NCI-H187 treated with DMSO at 0.1 percent for 48 hours (cell line): ENCODE results near the gene ZNF485.
"Not testable (repeated sequence)": the region's sequence is repeated elsewhere in the genome, so short reads cannot be mapped to it uniquely, and the experiment has no call there.

ENCODE experiments used
- DNase-seq: peaks from one replicate; lab custom pipeline; 2025; lab: John Stamatoyannopoulos, UW

Gene ZNF485

DNA sequence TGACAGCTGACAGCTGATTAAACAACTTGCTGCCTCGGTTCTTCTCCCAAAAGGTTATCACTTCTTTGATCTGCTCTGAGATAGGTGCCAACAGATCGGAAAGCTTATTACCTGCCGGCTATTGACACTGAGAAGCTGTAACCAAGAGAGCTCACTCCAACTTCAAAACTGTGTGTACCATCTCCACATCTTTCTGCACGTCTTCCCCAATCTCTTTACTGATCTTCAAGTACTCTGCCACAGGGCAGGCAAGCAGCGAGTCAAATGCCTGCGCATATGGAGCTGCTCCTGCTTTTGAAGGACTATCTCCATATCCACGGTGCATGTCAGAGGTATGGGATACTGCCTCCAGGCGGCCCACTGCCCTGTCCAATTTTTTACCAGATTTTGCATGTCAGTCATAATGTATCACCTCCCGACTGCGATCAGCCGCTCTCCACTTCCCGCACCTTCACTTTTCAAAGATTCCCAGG lies 352 bp upstream of the ZNF485 start:
- DNase-seq: no peak

DNA sequence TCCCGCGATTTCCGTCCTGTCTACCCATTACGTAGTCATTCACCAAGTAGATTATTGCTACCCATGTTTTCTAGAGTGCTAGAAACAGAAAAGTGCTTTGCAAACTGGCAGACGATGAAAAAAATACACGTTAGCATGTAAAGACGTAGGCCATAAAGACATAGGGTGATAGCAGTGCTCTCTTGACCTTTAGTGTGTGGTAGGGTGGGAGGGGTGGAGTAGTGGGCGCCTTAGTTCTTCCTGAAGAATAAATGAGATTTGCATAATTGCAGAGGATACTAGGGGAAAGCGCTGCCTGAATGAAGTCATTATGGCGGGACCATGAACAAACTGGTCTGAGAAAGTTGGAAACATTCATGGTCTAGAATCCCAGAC lies 948 bp downstream of the ZNF485 start:
- DNase-seq: no peak

DNA sequence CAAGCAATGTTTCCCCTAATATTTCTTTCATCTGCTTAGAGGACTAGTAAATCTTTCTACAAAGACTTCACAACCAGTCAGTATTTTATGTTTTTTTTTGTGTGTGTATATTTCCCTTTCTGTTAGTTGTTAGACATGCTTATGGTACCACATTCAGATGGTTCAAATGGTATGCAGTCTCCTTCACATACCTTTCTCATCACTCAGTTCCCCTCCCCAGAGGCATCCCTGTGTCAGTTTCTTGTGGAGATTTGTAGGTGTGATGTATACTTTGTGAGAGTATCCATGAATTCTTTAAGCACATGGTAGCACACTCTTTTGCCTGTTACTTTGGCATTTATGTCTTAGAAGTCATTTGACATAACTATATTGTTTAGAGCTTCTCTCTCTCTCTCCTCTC lies 4.4 kb downstream of the ZNF485 start:
- no peak for DNase-seq

DNA sequence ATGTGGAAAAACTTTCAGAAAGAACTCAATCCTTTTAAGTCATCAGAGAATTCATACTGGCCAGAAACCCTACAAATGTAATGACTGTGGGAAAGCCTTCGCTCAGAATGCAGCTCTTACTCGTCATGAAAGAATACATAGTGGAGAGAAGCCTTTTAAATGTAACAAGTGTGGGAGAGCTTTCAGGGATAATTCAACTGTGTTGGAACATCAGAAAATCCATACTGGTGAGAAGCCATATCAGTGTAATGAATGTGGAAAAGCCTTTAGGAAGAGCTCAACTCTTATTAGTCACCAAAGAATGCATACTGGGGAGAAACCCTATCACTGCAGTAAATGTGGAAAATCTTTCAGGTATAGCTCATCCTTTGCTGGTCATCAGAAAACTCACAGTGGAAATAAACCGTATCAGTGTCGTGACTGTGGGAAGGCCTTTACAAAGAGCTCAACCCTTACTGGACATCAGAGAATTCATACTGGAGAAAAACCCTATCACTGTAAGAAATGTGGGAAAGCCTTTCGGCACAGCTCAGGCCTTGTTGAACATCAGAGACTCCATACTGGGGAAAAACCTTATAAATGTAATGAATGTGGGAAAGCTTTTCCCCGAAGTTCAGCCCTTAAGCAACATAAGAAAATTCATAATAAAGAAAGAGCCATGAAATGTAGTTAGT lies 10.6 kb downstream of the ZNF485 start:
- DNase-seq: no peak

DNA sequence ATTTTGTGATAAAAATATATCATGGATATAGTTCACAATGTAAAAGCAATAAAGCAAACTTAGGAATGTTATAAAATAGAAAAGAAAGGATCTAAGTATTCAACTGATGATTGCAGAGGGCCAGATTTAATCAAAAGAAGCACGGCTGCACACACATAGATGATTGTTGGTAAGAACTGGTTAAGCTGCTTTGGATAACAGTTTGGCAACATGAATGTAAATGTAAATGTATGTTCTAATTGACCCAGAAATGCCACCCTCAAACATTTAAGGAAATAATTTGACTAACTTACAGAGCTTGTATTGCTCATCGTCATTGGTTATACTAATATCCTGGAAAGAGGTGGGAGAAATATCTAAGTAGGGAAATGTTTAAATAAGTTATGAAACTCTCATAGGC lies 13.1 kb downstream of the ZNF485 start:
- DNase-seq: no peak

DNA sequence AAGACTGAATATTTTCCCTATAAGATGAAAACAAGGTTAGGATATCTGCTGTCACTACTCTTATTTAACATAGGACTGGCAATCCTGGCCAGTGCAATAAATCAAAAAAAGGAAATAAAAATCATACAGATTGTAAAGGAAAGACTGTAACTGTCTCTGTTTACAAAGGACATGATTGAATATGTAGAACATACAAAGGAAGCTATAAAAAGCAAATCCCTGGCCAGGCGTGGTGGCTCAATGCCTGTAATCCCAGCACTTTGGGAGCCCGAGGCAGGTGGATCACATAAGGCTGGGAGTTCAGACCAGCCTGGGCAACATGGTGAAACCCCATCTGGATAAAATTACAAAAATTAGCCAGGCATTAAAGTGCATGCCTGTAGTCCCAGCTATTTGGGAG lies 15.8 kb downstream of the ZNF485 start:
- no peak for DNase-seq

DNA sequence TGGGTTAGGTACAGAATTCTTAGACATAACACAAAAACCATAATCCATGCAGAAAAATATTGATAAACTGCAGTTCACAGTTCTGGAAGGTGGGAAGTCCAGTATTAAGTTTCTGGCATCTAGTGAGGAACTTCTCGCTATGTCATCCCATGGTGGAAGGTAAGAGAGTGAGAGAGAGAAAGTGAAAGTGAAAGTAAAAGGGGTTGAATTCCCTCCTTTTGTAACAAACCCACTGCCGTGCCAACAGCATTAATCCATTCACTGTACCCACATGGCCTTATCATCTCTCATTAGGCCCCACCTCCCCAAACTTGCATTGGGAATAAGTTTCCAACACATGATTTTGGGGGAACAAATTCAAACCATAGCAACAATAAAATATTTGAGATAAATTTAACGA lies 17.1 kb downstream of the ZNF485 start:
- DNase-seq: no peak

DNA sequence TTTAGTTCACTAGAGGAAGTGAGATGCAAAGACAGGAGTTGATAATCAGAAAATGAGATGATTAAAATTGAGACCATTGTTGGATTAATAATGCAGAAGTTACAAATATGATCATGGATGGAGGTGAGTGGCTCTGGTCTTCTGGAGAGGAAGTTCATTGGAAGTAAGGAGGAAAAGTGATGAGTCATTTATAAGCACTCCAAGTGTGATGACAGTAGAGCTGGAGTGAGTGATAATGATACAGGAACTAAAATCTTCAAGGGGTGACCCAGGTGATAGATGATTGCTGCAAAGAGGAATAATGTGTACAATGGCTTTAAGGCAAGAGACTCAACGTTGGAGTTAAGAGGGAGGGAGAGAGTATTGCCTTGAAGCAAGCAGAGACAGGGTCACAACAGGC lies 21.7 kb downstream of the ZNF485 start:
- DNase-seq: no peak

DNA sequence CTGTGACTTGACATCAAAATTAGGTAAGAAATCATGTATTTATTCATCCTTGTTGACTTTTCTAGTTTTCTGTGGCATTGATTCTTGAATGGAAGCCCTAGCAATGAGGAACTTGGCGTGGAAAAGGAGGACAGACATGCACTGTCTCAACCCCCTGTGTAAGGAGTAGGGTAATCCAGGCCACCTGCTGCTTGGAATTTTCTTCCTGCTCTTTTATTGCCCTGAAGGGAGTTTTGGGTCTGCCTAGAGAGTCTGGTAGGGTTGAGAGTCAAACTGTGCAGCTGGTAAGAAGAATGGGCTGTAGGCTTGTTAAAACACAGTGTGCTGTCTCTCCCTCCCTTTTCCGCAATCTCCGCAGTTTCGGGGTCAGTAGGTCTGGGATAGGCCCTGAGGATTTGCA lies 22.7 kb downstream of the ZNF485 start:
- no peak for DNase-seq

DNA sequence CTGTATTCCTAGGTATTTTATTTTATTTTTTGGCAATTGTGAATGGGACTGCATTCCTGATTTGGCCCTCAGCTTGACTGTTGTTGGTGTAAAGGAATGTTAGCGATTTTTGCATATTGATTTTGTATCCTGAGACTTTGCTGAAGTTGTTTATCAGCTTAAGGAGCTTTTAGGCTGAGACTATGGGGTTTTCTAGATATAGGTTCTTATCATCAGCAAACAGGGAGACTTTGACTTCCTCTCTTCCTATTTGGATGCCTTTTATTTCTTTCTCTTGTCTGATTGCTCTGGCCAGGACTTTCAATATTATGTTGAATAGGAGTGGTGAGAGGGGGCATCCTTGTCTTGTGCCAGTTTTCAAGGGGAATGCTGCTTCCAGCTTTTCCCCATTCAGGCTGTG lies 29.6 kb downstream of the ZNF485 start:
- DNase-seq: not testable (repeated sequence)

DNA sequence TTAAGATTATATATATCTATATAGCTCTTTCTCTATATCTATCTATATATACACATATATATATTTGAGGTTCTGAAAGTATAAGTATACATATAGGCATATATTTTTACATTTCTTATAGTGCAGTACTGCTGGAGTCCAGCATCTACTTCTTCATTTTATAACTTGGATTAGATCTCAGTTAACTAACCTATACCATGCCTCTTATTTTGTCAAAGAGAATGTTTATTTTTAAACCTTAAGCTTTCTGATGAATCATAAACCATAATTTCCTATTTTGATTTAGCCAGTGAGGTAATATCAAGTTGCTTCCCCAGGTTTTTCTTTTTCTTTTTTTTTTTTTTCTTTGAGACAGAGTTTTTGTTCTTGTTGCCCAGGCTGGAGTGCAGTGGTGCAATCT lies 34.4 kb downstream of the ZNF485 start:
- no peak for DNase-seq

DNA sequence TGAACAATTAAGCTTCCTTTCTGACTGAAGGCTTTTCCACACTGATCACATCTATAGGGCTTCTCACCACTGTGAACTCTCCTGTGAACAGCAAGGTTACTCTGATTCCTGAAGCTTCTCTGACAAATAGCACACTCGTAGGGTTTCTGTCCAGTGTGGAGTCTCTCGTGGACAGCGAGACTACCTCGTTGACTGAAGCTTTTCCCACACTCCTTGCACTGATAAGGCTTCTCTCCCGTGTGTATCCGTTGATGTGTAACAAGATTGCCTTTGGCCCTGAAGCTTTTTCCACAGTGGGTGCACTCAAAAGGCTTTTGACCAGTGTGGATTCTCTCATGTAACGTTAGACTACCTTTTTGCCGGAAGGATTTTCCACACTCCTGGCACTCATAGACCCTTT lies 38.0 kb downstream of the ZNF485 start:
- DNase-seq: no peak

DNA sequence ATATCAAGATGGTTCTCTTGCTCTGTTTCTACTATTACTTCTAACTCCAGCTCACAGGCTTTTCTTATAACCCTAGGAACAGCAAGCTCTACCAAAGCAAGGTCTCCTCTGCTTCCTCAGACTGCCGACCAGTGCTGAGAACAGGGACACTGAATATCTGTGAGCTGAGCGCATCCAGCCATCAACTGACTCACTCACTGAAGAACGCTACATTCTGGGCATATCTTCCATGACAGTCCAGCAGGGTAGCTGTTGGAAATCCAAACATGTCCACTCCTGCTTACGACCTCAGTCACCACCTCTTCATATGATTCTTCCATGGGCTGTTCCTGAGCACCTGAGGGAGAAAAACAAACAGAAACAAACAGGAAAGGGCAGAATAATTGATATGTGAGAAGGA lies 39.6 kb downstream of the ZNF485 start:
- no peak for DNase-seq

DNA sequence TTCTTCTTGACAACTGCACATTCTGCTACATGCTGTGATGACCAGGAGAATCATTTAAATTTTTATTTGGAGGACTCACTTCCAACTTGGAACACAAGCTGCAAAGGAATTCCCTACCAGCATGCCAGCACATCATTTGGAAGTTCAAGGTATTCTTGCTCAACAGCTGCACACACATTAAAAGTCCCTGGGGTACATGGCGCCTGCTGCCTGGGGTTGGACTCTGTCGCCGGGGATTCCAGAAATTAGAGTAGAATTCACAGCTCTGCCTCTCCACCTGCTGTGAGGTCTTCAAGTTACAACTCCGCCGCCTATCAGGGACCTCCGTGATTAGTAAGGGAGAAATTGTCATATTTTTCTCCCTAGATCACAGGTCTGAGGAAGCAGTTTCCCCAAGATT lies 41.3 kb downstream of the ZNF485 start:
- DNase-seq: no peak

DNA sequence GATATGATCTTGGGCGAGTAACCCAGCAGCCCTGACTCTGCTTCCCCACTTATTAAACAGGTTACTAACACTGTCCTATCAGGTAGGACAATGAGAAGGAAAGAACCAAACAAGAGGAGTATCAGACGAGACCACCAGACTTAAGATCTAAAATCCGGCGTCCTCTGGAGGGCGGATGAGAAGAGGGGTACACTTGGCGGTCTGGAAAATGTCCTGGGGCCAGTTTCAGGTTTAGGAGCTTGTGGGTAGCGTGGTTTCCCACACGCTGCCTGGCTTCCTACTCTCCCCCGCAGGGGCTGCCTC lies 41.8 kb downstream of the ZNF485 start:
- DNase-seq: no peak

DNA sequence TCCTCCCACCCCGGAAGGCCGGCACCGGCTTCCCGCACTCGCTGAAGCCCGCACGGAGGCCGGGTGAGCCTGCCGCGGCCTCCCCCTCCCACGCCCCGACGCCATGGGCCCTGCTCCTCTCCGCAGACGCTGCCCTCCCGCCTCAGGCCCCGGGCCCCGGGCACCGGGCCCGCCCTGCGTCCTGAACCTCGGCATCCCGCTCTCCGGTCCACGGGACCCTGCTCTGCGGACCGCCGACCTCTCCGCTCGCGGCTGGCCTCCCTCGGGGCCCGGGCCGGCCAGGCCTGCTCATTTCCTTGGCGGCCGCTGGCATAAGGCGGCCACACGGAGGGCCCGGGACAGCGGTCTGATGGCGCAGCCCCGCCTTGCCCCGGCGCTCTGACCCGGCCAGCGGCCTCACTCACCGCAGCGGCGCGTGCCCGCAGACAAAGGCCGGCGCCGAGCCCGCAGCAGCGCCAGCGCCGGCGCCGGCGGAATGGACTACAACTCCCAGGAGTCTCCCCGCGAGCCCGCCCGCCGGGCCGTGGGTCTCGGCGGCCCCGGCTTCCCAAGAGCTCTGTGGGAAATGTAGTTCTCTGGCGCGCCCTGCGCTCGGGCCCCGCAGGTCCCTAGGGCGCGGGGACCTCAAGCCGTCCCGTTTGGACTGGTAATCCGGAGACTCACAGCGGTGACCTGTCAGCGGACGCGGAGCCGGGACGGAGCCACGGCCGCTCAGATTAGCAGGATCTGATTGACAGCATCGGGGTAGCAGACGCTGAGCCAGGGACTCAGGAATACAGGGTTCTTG lies 42.4 kb downstream of the ZNF485 start, which contains the start of gene ZNF32:
ZNF32 (minus strand) TSS at position 484 of the 787 bp plus-strand sequence. CDS start 2,748 bp downstream, outside the sequence.
- DNase-seq: no peak

DNA sequence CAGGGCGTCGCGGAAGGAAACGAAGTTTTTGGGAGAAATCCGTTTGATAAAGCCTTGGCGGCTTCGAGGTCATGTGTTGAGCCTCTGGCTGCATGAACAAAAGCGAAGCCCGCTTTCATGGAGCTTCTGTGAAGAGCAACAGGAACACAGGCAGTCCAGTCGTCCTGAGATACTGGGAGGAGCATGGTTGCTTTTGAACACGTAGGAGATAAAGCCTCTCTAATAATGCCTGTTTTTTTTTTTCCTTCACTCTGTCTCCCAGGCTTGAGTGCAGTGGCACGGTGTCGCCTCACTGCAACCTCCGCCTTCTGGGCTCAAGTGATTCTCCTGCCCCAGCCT lies 42.9 kb downstream of the ZNF485 start:
- DNase-seq: no peak

DNA sequence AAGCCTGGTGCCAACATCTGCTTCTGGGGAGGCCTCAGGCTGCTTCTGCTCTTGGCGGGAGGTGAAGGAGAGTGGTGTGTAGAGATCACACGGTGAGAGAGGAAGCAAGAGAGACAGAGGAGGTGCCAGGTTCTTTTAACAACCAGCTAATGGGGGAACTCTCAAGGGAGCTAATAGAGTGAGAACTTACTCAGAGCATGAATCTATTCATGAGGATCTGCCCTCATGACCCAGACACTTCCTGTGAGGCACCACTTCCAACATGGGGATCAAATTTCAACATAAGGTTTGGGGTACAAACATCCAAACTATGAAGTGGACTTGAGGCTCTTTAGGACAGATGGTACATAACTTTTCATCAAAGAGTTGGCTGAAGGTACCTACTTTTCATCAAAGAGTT lies 47.5 kb downstream of the ZNF485 start:
- DNase-seq: no peak

DNA sequence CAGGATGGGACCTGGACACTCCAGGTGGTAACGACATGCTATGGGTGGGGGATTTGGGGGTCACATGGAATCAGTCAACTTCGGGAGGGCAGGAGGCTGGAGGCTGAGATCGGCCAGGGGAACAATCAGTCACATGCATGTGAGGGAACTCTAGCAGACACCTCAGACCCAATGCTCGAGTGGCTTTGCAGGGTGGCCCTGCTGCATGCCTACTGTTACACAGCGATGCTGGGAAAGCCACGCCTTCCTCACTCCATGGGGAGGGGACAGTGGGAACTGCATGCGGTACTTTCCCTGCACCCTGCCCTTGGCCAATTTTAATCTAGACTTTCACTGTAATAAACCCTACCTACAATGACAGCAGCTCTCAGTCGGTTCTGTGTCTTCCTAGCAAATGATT lies 49.1 kb downstream of the ZNF485 start:
- no peak for DNase-seq

DNA sequence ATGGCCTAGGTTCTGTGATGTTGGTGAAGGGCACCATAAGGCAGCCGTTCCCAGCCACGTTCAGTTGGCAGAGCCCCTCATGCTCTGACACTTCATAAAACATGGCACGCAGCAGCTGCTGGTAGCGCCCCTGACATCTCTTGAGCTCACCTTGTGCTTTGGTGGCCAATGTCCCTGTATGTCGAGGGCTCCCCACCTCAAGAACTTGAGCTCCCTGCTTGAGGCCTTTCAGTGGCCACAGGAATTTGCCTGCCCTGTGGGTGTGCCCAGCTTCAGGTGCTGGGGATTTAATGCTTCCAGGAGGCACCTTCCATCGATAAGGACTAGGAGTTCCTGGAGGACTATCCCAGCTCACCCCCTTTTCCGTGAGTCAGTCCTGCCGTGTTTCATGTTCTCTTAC lies 52.0 kb downstream of the ZNF485 start:
- no peak for DNase-seq

DNA sequence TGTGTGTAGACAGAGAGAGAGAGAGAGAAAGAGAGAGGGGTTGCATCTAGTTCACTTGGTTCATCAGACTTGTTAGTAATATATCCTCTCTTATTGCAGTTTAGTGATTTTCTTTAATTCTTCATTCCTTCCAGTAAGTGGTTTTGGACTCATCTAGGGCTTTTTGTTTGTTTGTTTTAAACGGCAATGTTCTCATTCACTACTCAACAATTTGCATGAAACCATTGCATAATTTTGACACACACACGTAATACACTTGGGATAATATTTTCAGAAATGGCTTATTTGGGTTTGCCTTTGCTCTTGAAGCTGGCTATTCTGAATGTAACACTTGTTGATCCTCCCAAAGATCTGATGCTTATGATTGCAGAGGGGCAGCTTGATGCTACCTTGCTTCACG lies 58.8 kb downstream of the ZNF485 start:
- no peak for DNase-seq

DNA sequence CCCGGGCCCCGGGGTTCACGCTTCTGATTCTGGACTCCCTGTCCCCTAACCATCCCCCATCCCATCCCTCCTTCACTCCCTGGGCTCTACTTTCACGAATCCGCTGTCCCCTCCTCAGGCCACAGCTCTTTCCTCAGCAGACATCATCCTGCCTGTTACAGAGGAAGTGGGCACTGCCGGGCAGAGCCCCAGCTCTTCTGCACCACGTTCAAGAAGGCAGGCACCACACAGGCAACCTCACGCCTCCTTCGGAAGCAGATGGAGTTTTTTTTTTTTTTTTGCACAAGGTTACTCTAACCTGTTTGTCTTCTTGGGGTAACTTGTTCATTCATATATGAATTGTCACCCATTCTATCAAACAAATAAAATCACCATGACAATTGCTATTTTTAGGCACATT lies 60.3 kb downstream of the ZNF485 start:
- DNase-seq: no peak

DNA sequence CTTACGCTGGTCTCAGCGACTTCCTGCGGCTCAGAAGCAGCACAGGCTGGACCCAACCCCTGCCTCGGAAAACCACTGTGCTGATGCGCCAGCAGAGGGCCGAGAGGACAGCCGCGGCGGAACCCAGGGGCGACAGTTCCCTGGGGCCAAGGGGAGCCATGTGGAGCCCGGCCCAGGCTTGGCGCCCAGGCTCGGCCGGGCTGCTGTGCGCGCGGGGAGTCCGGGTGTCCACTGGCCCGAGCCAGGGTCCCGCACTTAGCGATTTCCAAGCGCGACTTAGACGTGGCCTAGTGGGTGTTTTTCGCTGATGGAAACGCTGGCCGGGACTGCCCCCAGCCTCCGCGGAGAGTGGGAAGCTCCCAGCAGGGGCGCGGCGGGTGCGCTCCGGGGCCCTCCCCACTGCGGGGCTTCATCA lies 61.1 kb downstream of the ZNF485 start:
- no peak for DNase-seq
